K562 (cell line): ENCODE results near the gene SPECC1L. TPM values are rescaled to one million over a fixed set of nuclear protein-coding genes. Genes with fewer than 3 reads are reported as not detected.

Source experiments
- ATAC-seq: fragments of 200-7000 bp; cut with Tn5 transposase; 3 replicates; pipeline ENCODE4 v1.9.1; 2020; ENCODE audit warnings: moderate library complexity
- BruUV-seq: library from RNA; stranded (reverse); fragments of 400-500 nt; replicated peaks from 2 replicates; lab custom pipeline; 2021; lab: Mats Ljungman, UMichigan
- CTCF ChIA-PET: fragments of 300-600 bp; formaldehyde crosslinking; extraction: SDS; loops from one replicate; lab custom pipeline; 2021; ENCODE audit warnings: low intra/inter-chr PET ratio; lab: Yijun Ruan, JAX
- POLR2A ChIA-PET: fragments of 300-600, 350-650 bp; sonication (Branson Sonifier 250); formaldehyde crosslinking; extraction: SDS; loops from one replicate; lab custom pipeline; 2021; ENCODE audit warnings: antibody characterized with exemption, inconsistent platforms; lab: Yijun Ruan, JAX
- DNase-seq, 4 experiments: peaks; one replicate each; pipeline versions ENCODE4 v3.0.0 to v3.0.0-alpha.2; 2011 to 2018; ENCODE audit warnings: low spot score in 3 of 4, mixed read lengths in 3 of 4; ENCODE audit errors: extremely low read depth in 1 of 4
- FAIRE-seq: peaks from 2 replicates; lab custom pipeline; 2011; peaks lifted over from hg19 to GRCh38; lab: Jason Lieb, UNC
- H2AFZ ChIP-seq: 2 replicates; pipeline ENCODE4 v1.6.0; 2011; ENCODE audit warnings: low read depth, low read length, control low read depth, inconsistent platforms
- H3K27ac ChIP-seq: fragments of 200-600 bp; 3 replicates; pipeline ENCODE4 v1.8.0; 2011; ENCODE audit warnings: low read depth, mild to moderate bottlenecking, control low read depth, inconsistent platforms, low read length, moderate library complexity, mixed read lengths; ENCODE audit errors: extremely low read depth
- H3K27me3 ChIP-seq, 2 experiments: fragments of 300-600 bp in 1 of 2; 2 replicates in 1 of 2; 3 replicates in 1 of 2; pipeline versions ENCODE4 v1.6.0 to v1.8.0; 2011; ENCODE audit warnings: inconsistent platforms in 2 of 2, low read length in 2 of 2, mild to moderate bottlenecking in 1 of 2, mixed read lengths in 1 of 2, moderate library complexity in 1 of 2; ENCODE audit not compliant: control insufficient read depth in 2 of 2, insufficient read depth in 2 of 2
- H3K36me3 ChIP-seq: fragments of 300-600 bp; 3 replicates; pipeline ENCODE4 v1.8.0; 2011; ENCODE audit warnings: mild to moderate bottlenecking, low read length, inconsistent platforms; ENCODE audit not compliant: control insufficient read depth, insufficient read depth
- H3K4me1 ChIP-seq, 2 experiments: fragments of 200-600 bp in 1 of 2; replicated peaks in 1 of 2; 2 replicates in 1 of 2; 3 replicates in 1 of 2; pipeline versions ENCODE4 v1.5.1 to v1.8.0; 2011; ENCODE audit warnings: inconsistent platforms in 2 of 2, low read length in 2 of 2, mild to moderate bottlenecking in 1 of 2, mixed read lengths in 1 of 2, moderate library complexity in 1 of 2; ENCODE audit not compliant: control insufficient read depth in 2 of 2, insufficient read depth in 2 of 2
- H3K4me2 ChIP-seq: 2 replicates; pipeline ENCODE4 v1.6.1; 2011; ENCODE audit warnings: low read length, control low read depth, inconsistent platforms, mixed read lengths; ENCODE audit not compliant: insufficient read depth
- H3K4me3 ChIP-seq: fragments of 200-600 bp; sonication (generic), shearing (Covaris generic); 2 replicates; pipeline ENCODE4 v1.5.1; 2016; ENCODE audit warnings: control low read depth, inconsistent platforms
- H3K79me2 ChIP-seq: fragments of 200-600 bp; 3 replicates; pipeline ENCODE4 v1.8.0; 2011; ENCODE audit warnings: low read length, inconsistent platforms; ENCODE audit not compliant: control insufficient read depth, insufficient read depth
- H3K9ac ChIP-seq, 2 experiments: 2 replicates each; pipeline versions ENCODE4 v1.6.0 to v1.6.1; 2011; ENCODE audit warnings: low read depth in 2 of 2, low read length in 2 of 2, control low read depth in 1 of 2, inconsistent platforms in 1 of 2, mild to moderate bottlenecking in 1 of 2, mixed read lengths in 1 of 2; ENCODE audit not compliant: insufficient read depth in 1 of 2
- H3K9me1 ChIP-seq: one replicate; pipeline ENCODE4 v1.6.0; 2011; ENCODE audit warnings: inconsistent platforms, mild to moderate bottlenecking, low read length, moderate library complexity; ENCODE audit not compliant: control insufficient read depth, insufficient read depth
- H3K9me3 ChIP-seq: replicated peaks from 2 replicates; pipeline ENCODE4 v1.5.1; 2011; ENCODE audit warnings: low read depth, low read length, inconsistent platforms; ENCODE audit not compliant: control insufficient read depth, insufficient read depth
- H4K20me1 ChIP-seq: replicated peaks from 2 replicates; pipeline ENCODE4 v1.6.1; 2011; ENCODE audit warnings: low read length, inconsistent platforms, mixed read lengths; ENCODE audit not compliant: control insufficient read depth, insufficient read depth
- ADNP ChIP-seq: fragments of 200-800 bp; sonication (Bioruptor generic); IDR thresholded peaks from 2 replicates; pipeline ENCODE4 v1.6.1; 2016; ENCODE audit warnings: missing genetic modification characterization, missing compliant biosample characterization
- ARID3B ChIP-seq: fragments of 250-450 bp; sonication (Bioruptor Pico); IDR thresholded peaks from 2 replicates; pipeline ENCODE4 v1.4.0; 2020; ENCODE audit warnings: borderline replicate concordance
- FOSL1 ChIP-seq: fragments of 200-800 bp; sonication (Bioruptor generic); conservative IDR thresholded peaks from 2 replicates; pipeline ENCODE4 v1.6.1; 2016; ENCODE audit warnings: missing genetic modification characterization, missing compliant biosample characterization
- HNRNPK ChIP-seq: fragments of 200-400 bp; formaldehyde crosslinking; IDR thresholded peaks from one replicate; pipeline ENCODE4 v1.6.1; 2018; ENCODE audit warnings: mild to moderate bottlenecking, low read depth, low read length; ENCODE audit not compliant: poor library complexity, severe bottlenecking
- MAFF ChIP-seq: IDR thresholded peaks from 2 replicates; pipeline ENCODE4 v1.6.1; 2012; ENCODE audit warnings: low read length, improper control_type of control experiment
- MBD2 ChIP-seq: sonication (generic); IDR thresholded peaks from 2 replicates; pipeline ENCODE4 v1.6.1; 2016; ENCODE audit warnings: low read depth, borderline replicate concordance
- MXD1 ChIP-seq: fragments of 250-450 bp; sonication (Bioruptor Pico); IDR thresholded peaks from 2 replicates; pipeline ENCODE4 v1.8.0; 2021; ENCODE audit warnings: borderline replicate concordance, mild to moderate bottlenecking, moderate library complexity; ENCODE audit not compliant: poor library complexity, severe bottlenecking
- NKRF ChIP-seq: fragments of 450-650 bp; IDR thresholded peaks from 2 replicates; pipeline ENCODE4 v1.6.1; 2016; ENCODE audit warnings: borderline replicate concordance
- POLR2B ChIP-seq: fragments of 450-650 bp; IDR thresholded peaks from 2 replicates; pipeline ENCODE4 v1.6.1; 2018; ENCODE audit warnings: low read depth; ENCODE audit not compliant: partially characterized antibody
- POLR2H ChIP-seq: IDR thresholded peaks from 2 replicates; pipeline ENCODE4 v1.6.1; 2016; ENCODE audit warnings: missing genetic modification characterization, low read depth, mild to moderate bottlenecking, control low read depth, missing compliant biosample characterization, moderate library complexity
- RUNX1 ChIP-seq: sonication (generic); IDR thresholded peaks from 2 replicates; pipeline ENCODE4 v1.6.1; 2016; ENCODE audit warnings: antibody characterized with exemption, low read depth
- TFAM ChIP-seq: fragments of 250-450 bp; sonication (Bioruptor Pico); conservative IDR thresholded peaks from 2 replicates; pipeline ENCODE4 v1.5.0; 2021; ENCODE audit warnings: mild to moderate bottlenecking, moderate library complexity
- ZC3H4 ChIP-seq: sonication (generic); formaldehyde crosslinking; IDR thresholded peaks from 2 replicates; pipeline ENCODE4 v1.9.0; 2021; ENCODE audit warnings: missing genetic modification reagents, borderline replicate concordance
- ZNF12 ChIP-seq: sonication (generic); formaldehyde crosslinking; IDR thresholded peaks from 2 replicates; pipeline ENCODE4 v1.4.0; 2020; ENCODE audit warnings: mild to moderate bottlenecking, missing genetic modification reagents
- ZNF253 ChIP-seq: fragments of 250-450 bp; sonication (Bioruptor Pico); conservative IDR thresholded peaks from 2 replicates; pipeline ENCODE4 v1.6.1; 2021; ENCODE audit warnings: mild to moderate bottlenecking
- ZNF282 ChIP-seq: sonication (generic); formaldehyde crosslinking; IDR thresholded peaks from 2 replicates; pipeline ENCODE4 v1.8.1; 2023; ENCODE audit warnings: missing genetic modification reagents
- ZNF347 ChIP-seq: fragments of 450-650 bp; formaldehyde crosslinking; IDR thresholded peaks from 2 replicates; pipeline ENCODE4 v1.4.0; 2020; ENCODE audit warnings: low read depth, mild to moderate bottlenecking, moderate library complexity
- WGBS: fragments of 100-300 bp; shearing (Covaris generic); methylation state at CpG from one replicate; pipeline ENCODE4 v1.1.6; 2016; ENCODE audit warnings: low coverage, mixed read lengths; ENCODE audit not compliant: insufficient coverage; ENCODE audit errors: missing lambda C conversion rate; 5-methylcytosine and 5-hydroxymethylcytosine counted together
- in situ Hi-C: fragments of 300-500 bp; cut with MboI; formaldehyde crosslinking; loops from 4 replicates; pipeline ENCODE4 v1.15.0; 2018; ENCODE audit warnings: inconsistent platforms, mixed read lengths
- intact Hi-C: fragments of 100-400 bp; cut with micrococcal nuclease; formaldehyde crosslinking; loops from 2 replicates; pipeline ENCODE4 v1.14.2; 2022
- polyA plus RNA-seq, 8 experiments: library from polyadenylated mRNA; depleted of rRNA in 4 of 8; stranded (reverse) in 5 of 8; unstranded in 3 of 8; fragments of >200 nt; fragmentation: Nextera tagmentation in 2 of 8; fragmentation: Illumina TruSeq in 1 of 8; extraction: Ambion mirVana in 2 of 8; extraction: Trizol in 1 of 8; gene quantifications; 2 replicates each; pipeline versions ENCODE4 v1.2.1 to v1.2.3, GENCODE V29; 2011 to 2014; ENCODE audit warnings: inconsistent platforms in 1 of 8, missing spikeins in 1 of 8
- total RNA-seq, 7 experiments: library from RNA; depleted of rRNA in 6 of 7; stranded (reverse); fragments of >200 nt in 6 of 7; fragmentation: Illumina TruSeq in 2 of 7; extraction: Trizol in 2 of 7; gene quantifications; 2 replicates each; pipeline versions ENCODE4 v1.2.1 to v1.2.3, GENCODE V29; 2011 to 2021; ENCODE audit warnings: low replicate concordance in 1 of 7

SPECC1L gene
- total and polyA plus RNA-seq, 9 of the 15 experiments (the other 6 are each of a cell fraction or from before 2014, with no cell fraction given) = 1.4 to 27.9 (median 14.5) TPM

- peaks cover 57% of the 10 kb centered on the region; the same call in 2 of the 3 replicates for H3K36me3 ChIP-seq
- TF ChIP-seq ZC3H4 (CRISPR knock-in tag) (no peak), ZNF347 (CRISPR knock-in tag) (no peak), POLR2B (no peak), ADNP (tag) (no peak), ZNF253 (no peak), ARID3B (CRISPR knock-in tag) (no peak), ZNF12 (CRISPR knock-in tag) (no peak), TFAM (CRISPR knock-in tag) (no peak), MXD1 (CRISPR knock-in tag) (no peak), HNRNPK (no peak), NKRF (no peak), ZNF282 (CRISPR knock-in tag) (no peak), MBD2 (no peak), MAFF (no peak), POLR2H (tag) (no peak), FOSL1 (tag) (no peak), RUNX1 (no peak)
Observed at GRCh38 chr22:24337894-24338645, 67.4 kb downstream of the SPECC1L start.

More at GRCh38 chr22:24337894-24338645, 67.4 kb downstream of the SPECC1L start:
- ChIA-PET POLR2A (no interaction called here), CTCF (no interaction called here)
- in situ Hi-C loops (no loop called here), intact Hi-C loops (no loop called here)
- Histone ChIP-seq H3K4me2 (no peak overlapping the region), H2AFZ (no peak overlapping the region), H3K79me2 (no peaks in the 10 kb centered on the region), H3K4me1 (no peaks in the 10 kb centered on the region), H3K27me3 (no peaks in the 10 kb centered on the region), H3K9me3 (no peaks in the 10 kb centered on the region), H3K27ac (no peak overlapping the region), H3K9me1 (no peaks in the 10 kb centered on the region), H3K4me3 (no peak overlapping the region), H3K9ac (no peak overlapping the region), H4K20me1 (no peaks in the 10 kb centered on the region)
- FAIRE-seq = no peak
- BruUV-seq = no TSS peak
- 67% methylated on average over 4 of the region's 6 CpGs for WGBS
- DNase-seq = no peak
- no peak for ATAC-seq
